Measurements from ENCODE around the gene WDFY4.

WDFY4 gene

GRCh38 chr10:48941427-48942075 lies 256.9 kb downstream of the WDFY4 start:
- H3K79me2 ChIP-seq (ENCODE audit: control insufficient read depth, insufficient read depth, low read length), result no peaks in the 10 kb centered on the region
- H3K9ac ChIP-seq (ENCODE audit: low read length), result no peak overlapping the region
- no peak overlapping the region for H3K18ac ChIP-seq (ENCODE audit: low read length)
- H2BK120ac ChIP-seq (ENCODE audit: low read depth, low read length), result no peak overlapping the region
- WGBS (ENCODE audit: extremely low coverage, insufficient coverage, low lambda C conversion rate), result no CpG with 5 or more reads among the region's 10 CpGs
- H3K56ac ChIP-seq (ENCODE audit: low read length), result no peak overlapping the region
- H3K23ac ChIP-seq (ENCODE audit: low read length), result no peak overlapping the region
- H3K79me1 ChIP-seq (ENCODE audit: low read length), result no peaks in the 10 kb centered on the region
- H3K36me3 ChIP-seq (ENCODE audit: control insufficient read depth, insufficient read depth, low read length), result no peaks in the 10 kb centered on the region
- H3K27ac ChIP-seq (ENCODE audit: low read depth, low read length), result no peak overlapping the region
- DNase-seq, result no peak
- no peak overlapping the region for H3K4me3 ChIP-seq (ENCODE audit: low read length)
- no peak overlapping the region for H2AK5ac ChIP-seq (ENCODE audit: low read length)
- no peak overlapping the region for H4K5ac ChIP-seq (ENCODE audit: low read length)
- H3K4ac ChIP-seq (ENCODE audit: low read depth, low read length), result no peak overlapping the region
- H3K27me3 ChIP-seq (ENCODE audit: insufficient read depth, low read length, poor library complexity), result no peaks in the 10 kb centered on the region
- H2BK5ac ChIP-seq (ENCODE audit: low read length), result no peak overlapping the region
- no peaks in the 10 kb centered on the region for H3K4me1 ChIP-seq (ENCODE audit: control insufficient read depth, low read depth, low read length)
- H2BK15ac ChIP-seq (replicated peaks; ENCODE audit: low read depth), result no peak overlapping the region
- no peak overlapping the region for H4K8ac ChIP-seq (ENCODE audit: low read depth, low read length)
- no peak overlapping the region for H3K4me2 ChIP-seq (ENCODE audit: low read length)

GRCh38 chr10:48943096-48943495 lies 258.4 kb downstream of the WDFY4 start:
- Histone ChIP-seq H3K79me2 (ENCODE audit: control insufficient read depth, insufficient read depth, low read length) (no peaks in the 10 kb centered on the region), H3K79me1 (ENCODE audit: low read length) (no peaks in the 10 kb centered on the region), H3K56ac (ENCODE audit: low read length) (no peak overlapping the region), H4K5ac (ENCODE audit: low read length) (no peak overlapping the region), H3K4me3 (ENCODE audit: low read length) (no peak overlapping the region), H2AK5ac (ENCODE audit: low read length) (no peak overlapping the region), H3K27me3 (ENCODE audit: insufficient read depth, low read length, poor library complexity) (no peaks in the 10 kb centered on the region), H3K4me1 (ENCODE audit: control insufficient read depth, low read depth, low read length) (no peaks in the 10 kb centered on the region), H3K9ac (ENCODE audit: low read length) (no peak overlapping the region), H3K18ac (ENCODE audit: low read length) (no peak overlapping the region), H2BK15ac (replicated peaks; ENCODE audit: low read depth) (no peak overlapping the region), H4K8ac (ENCODE audit: low read depth, low read length) (no peak overlapping the region), H3K4me2 (ENCODE audit: low read length) (no peak overlapping the region), H2BK5ac (ENCODE audit: low read length) (no peak overlapping the region), H2BK120ac (ENCODE audit: low read depth, low read length) (no peak overlapping the region), H3K36me3 (ENCODE audit: control insufficient read depth, insufficient read depth, low read length) (no peaks in the 10 kb centered on the region), H3K23ac (ENCODE audit: low read length) (no peak overlapping the region), H3K4ac (ENCODE audit: low read depth, low read length) (no peak overlapping the region), H3K27ac (ENCODE audit: low read depth, low read length) (no peak overlapping the region)
- no peak for DNase-seq
- no CpG with 5 or more reads among the region's 10 CpGs for WGBS (ENCODE audit: extremely low coverage, insufficient coverage, low lambda C conversion rate)

- H4K8ac ChIP-seq (ENCODE audit: low read depth, low read length), result no peak overlapping the region
- no peak overlapping the region for H3K4me2 ChIP-seq (ENCODE audit: low read length)
- no peaks in the 10 kb centered on the region for H3K79me2 ChIP-seq (ENCODE audit: control insufficient read depth, insufficient read depth, low read length)
- no peak overlapping the region for H2BK5ac ChIP-seq (ENCODE audit: low read length)
- H3K79me1 ChIP-seq (ENCODE audit: low read length), result no peaks in the 10 kb centered on the region
- no peak overlapping the region for H3K27ac ChIP-seq (ENCODE audit: low read depth, low read length)
- H2BK120ac ChIP-seq (ENCODE audit: low read depth, low read length), result no peak overlapping the region
- H3K9ac ChIP-seq (ENCODE audit: low read length), result no peak overlapping the region
- no peaks in the 10 kb centered on the region for H3K27me3 ChIP-seq (ENCODE audit: insufficient read depth, low read length, poor library complexity)
- no peak overlapping the region for H3K56ac ChIP-seq (ENCODE audit: low read length)
- DNase-seq, result no peak
- H4K5ac ChIP-seq (ENCODE audit: low read length), result no peak overlapping the region
- H3K18ac ChIP-seq (ENCODE audit: low read length), result no peak overlapping the region
- no peak overlapping the region for H3K23ac ChIP-seq (ENCODE audit: low read length)
- H3K36me3 ChIP-seq (ENCODE audit: control insufficient read depth, insufficient read depth, low read length), result no peaks in the 10 kb centered on the region
- H3K4ac ChIP-seq (ENCODE audit: low read depth, low read length), result no peak overlapping the region
- H2BK15ac ChIP-seq (replicated peaks; ENCODE audit: low read depth), result no peak overlapping the region
- WGBS (ENCODE audit: extremely low coverage, insufficient coverage, low lambda C conversion rate), result no CpG with 5 or more reads among the region's 3 CpGs
- H3K4me1 ChIP-seq (ENCODE audit: control insufficient read depth, low read depth, low read length), result no peaks in the 10 kb centered on the region
- no peak overlapping the region for H2AK5ac ChIP-seq (ENCODE audit: low read length)
- no peak overlapping the region for H3K4me3 ChIP-seq (ENCODE audit: low read length)
These were observed 259.5 kb downstream of the WDFY4 start for GRCh38 chr10:48944171-48944570.

GRCh38 chr10:48945441-48946130 lies 260.9 kb downstream of the WDFY4 start:
- Histone ChIP-seq H3K4me2 (ENCODE audit: low read length) (no peak overlapping the region), H3K79me2 (ENCODE audit: control insufficient read depth, insufficient read depth, low read length) (no peaks in the 10 kb centered on the region), H3K9ac (ENCODE audit: low read length) (no peak overlapping the region), H2BK5ac (ENCODE audit: low read length) (no peak overlapping the region), H2AK5ac (ENCODE audit: low read length) (no peak overlapping the region), H4K8ac (ENCODE audit: low read depth, low read length) (no peak overlapping the region), H3K27ac (ENCODE audit: low read depth, low read length) (no peak overlapping the region), H3K18ac (ENCODE audit: low read length) (no peak overlapping the region), H3K4me1 (ENCODE audit: control insufficient read depth, low read depth, low read length) (no peaks in the 10 kb centered on the region), H3K79me1 (ENCODE audit: low read length) (no peaks in the 10 kb centered on the region), H4K5ac (ENCODE audit: low read length) (no peak overlapping the region), H3K36me3 (ENCODE audit: control insufficient read depth, insufficient read depth, low read length) (no peaks in the 10 kb centered on the region), H3K56ac (ENCODE audit: low read length) (no peak overlapping the region), H3K27me3 (ENCODE audit: insufficient read depth, low read length, poor library complexity) (no peaks in the 10 kb centered on the region), H3K4ac (ENCODE audit: low read depth, low read length) (no peak overlapping the region), H3K23ac (ENCODE audit: low read length) (no peak overlapping the region), H3K4me3 (ENCODE audit: low read length) (no peak overlapping the region), H2BK120ac (ENCODE audit: low read depth, low read length) (no peak overlapping the region), H2BK15ac (replicated peaks; ENCODE audit: low read depth) (no peak overlapping the region)
- no peak for DNase-seq
- no CpG with 5 or more reads among the region's 6 CpGs for WGBS (ENCODE audit: extremely low coverage, insufficient coverage, low lambda C conversion rate)

- Histone ChIP-seq H3K4me2 (ENCODE audit: low read length) (no peak overlapping the region), H3K27me3 (ENCODE audit: insufficient read depth, low read length, poor library complexity) (no peaks in the 10 kb centered on the region)
These were observed 261.7 kb downstream of the WDFY4 start for GRCh38 chr10:48946332-48946731.

More at GRCh38 chr10:48946332-48946731, 261.7 kb downstream of the WDFY4 start:
- Histone ChIP-seq H2BK5ac (ENCODE audit: low read length) (no peak overlapping the region), H3K18ac (ENCODE audit: low read length) (no peak overlapping the region), H3K79me2 (ENCODE audit: control insufficient read depth, insufficient read depth, low read length) (no peaks in the 10 kb centered on the region), H2BK15ac (replicated peaks; ENCODE audit: low read depth) (no peak overlapping the region), H4K5ac (ENCODE audit: low read length) (no peak overlapping the region), H3K79me1 (ENCODE audit: low read length) (no peaks in the 10 kb centered on the region), H3K56ac (ENCODE audit: low read length) (no peak overlapping the region), H3K27ac (ENCODE audit: low read depth, low read length) (no peak overlapping the region), H2AK5ac (ENCODE audit: low read length) (no peak overlapping the region), H3K4ac (ENCODE audit: low read depth, low read length) (no peak overlapping the region), H3K4me1 (ENCODE audit: control insufficient read depth, low read depth, low read length) (no peaks in the 10 kb centered on the region), H4K8ac (ENCODE audit: low read depth, low read length) (no peak overlapping the region), H3K23ac (ENCODE audit: low read length) (no peak overlapping the region), H3K4me3 (ENCODE audit: low read length) (no peak overlapping the region), H3K36me3 (ENCODE audit: control insufficient read depth, insufficient read depth, low read length) (no peaks in the 10 kb centered on the region), H2BK120ac (ENCODE audit: low read depth, low read length) (no peak overlapping the region), H3K9ac (ENCODE audit: low read length) (no peak overlapping the region)
- WGBS (ENCODE audit: extremely low coverage, insufficient coverage, low lambda C conversion rate), result no CpG with 5 or more reads among the region's 5 CpGs
- no peak for DNase-seq

All from mesendoderm (in vitro differentiated cells).